Tibial nerve (tissue), 4 donors: Measurements from ENCODE around the gene IGFBP1.
"Not testable (repeated sequence)": the region's sequence is repeated elsewhere in the genome, so short reads cannot be mapped to it uniquely, and the experiment has no call there.

Experiments
- CTCF ChIP-seq, 5 experiments: fragments of 200-600 bp in 3 of 5; fragments of 450-650 bp in 2 of 5; sonication (generic) in 3 of 5; IDR thresholded peaks; one replicate each; pipeline ENCODE4 v1.5.1; 2016 to 2019; ENCODE audit warnings: antibody characterized with exemption in 5 of 5, mild to moderate bottlenecking in 3 of 5, moderate library complexity in 2 of 5
- EP300 ChIP-seq, 2 donors: sonication (generic); formaldehyde crosslinking; IDR thresholded peaks; one replicate each; pipeline ENCODE4 v1.6.1; 2017; ENCODE audit warnings: antibody characterized with exemption in 2 of 2, mild to moderate bottlenecking in 1 of 2

- not testable (repeated sequence) for TF ChIP-seq CTCF, EP300 (IDR thresholded peaks at IDR 0.05)
These were observed 49.4 kb upstream of the IGFBP1 start for GRCh38 chr7:45838852-45839251.
